Kidney epithelial cell (primary cell): ENCODE data around the gene TUBB3. TPM values are rescaled to one million over a fixed set of nuclear protein-coding genes. Genes with fewer than 3 reads are reported as not detected.

Experiments used
- DNase-seq: peaks from one replicate; pipeline ENCODE4 v3.0.0-alpha.2; 2010; ENCODE audit warnings: low read depth
- H3K27me3 ChIP-seq: 2 replicates; pipeline ENCODE4 v1.6.0; 2011; ENCODE audit warnings: low read length; ENCODE audit not compliant: control insufficient read depth, insufficient read depth
- H3K36me3 ChIP-seq: 2 replicates; pipeline ENCODE4 v1.5.1; 2011; ENCODE audit warnings: low read length; ENCODE audit not compliant: control insufficient read depth, insufficient read depth
- H3K4me3 ChIP-seq: 2 replicates; pipeline ENCODE4 v1.5.1; 2011; ENCODE audit warnings: low read depth, mild to moderate bottlenecking, control low read depth, low read length
- total RNA-seq: library from RNA; depleted of rRNA; stranded (reverse); fragments of >200 nt; gene quantifications from 2 replicates; pipeline ENCODE4 v1.2.3, GENCODE V29; 2015
- TF ChIP-seq, protein P1 (sequence below): IDR thresholded peaks from 2 replicates; pipeline ENCODE4 v1.5.1; 2011; ENCODE audit warnings: mild to moderate bottlenecking, moderate library complexity, low read length, control low read depth, inconsistent platforms; ENCODE audit not compliant: insufficient read depth, poor library complexity, severe bottlenecking

Gene TUBB3
- total RNA-seq, 1 donor from 2014 or later, result 599 TPM

DNA sequence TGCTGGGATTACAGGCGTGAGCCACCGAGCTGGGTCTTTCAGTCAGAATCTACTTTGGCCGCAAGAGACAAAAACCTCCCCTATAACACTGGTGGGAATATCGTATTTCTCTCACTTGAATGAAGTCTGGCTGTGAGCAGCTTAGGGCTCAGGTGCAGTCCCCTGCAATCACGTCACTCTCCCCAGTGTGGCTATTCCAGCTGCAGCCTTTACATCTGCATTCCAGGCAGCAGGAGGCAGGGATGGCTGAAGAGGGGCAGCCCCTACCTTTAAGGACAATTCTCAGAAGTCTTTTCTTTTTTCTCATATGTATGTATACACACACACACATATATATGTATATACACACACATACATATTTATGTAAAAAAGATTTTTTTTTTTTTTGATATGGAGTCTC lies 28.4 kb downstream of the TUBB3 start:
- H3K27me3 ChIP-seq, result no peaks in the 10 kb centered on the region
- H3K4me3 ChIP-seq, result no peak overlapping the region
- DNase-seq, result no peak
- no peaks in the 10 kb centered on the region for H3K36me3 ChIP-seq
- TF ChIP-seq, protein P1, sequence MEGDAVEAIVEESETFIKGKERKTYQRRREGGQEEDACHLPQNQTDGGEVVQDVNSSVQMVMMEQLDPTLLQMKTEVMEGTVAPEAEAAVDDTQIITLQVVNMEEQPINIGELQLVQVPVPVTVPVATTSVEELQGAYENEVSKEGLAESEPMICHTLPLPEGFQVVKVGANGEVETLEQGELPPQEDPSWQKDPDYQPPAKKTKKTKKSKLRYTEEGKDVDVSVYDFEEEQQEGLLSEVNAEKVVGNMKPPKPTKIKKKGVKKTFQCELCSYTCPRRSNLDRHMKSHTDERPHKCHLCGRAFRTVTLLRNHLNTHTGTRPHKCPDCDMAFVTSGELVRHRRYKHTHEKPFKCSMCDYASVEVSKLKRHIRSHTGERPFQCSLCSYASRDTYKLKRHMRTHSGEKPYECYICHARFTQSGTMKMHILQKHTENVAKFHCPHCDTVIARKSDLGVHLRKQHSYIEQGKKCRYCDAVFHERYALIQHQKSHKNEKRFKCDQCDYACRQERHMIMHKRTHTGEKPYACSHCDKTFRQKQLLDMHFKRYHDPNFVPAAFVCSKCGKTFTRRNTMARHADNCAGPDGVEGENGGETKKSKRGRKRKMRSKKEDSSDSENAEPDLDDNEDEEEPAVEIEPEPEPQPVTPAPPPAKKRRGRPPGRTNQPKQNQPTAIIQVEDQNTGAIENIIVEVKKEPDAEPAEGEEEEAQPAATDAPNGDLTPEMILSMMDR, result no peak

DNA sequence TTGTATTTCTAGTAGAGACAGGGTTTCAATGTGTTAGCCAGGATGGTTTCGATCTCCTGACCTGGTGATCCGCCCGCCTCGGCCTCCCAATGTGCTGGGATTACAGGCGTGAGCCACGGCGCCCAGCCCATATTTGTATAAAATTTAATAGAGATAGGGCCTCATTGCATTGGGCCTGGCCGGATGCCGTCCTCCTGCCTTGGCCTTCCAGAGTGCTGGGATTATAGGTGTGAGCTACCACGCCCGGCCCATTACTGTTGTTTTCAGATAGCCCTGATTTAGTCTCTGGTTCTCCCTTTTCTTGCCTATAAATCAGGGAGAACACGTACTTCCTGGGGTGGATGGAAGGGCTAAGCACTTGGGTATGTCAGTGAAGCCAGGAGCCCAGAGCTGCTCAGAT lies 28.9 kb downstream of the TUBB3 start:
- no peak for DNase-seq
- TF ChIP-seq, protein P1, result no peak
- no peaks in the 10 kb centered on the region for H3K27me3 ChIP-seq
- no peak overlapping the region for H3K4me3 ChIP-seq
- H3K36me3 ChIP-seq, result no peaks in the 10 kb centered on the region

DNA sequence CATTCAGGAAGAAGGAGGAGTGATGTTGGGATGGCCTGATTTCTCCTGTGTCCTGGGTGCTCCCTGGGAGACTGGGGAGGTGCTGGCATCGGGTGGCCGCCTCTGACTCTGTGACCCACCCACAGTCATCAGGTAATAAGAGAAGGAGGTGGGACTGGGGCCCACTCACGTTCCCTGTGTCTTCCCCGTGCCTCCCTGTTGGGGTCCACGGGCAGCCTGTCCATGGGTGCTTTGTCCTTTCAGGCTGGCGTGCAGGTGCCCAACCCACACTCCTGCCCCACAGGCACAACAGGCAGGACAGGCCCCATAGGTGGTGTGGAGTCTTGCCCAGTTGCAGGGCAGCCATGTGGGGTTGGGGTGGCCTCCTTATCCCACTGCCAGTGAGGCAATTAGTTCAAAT lies 29.4 kb downstream of the TUBB3 start:
- no peak for DNase-seq
- H3K36me3 ChIP-seq, result no peaks in the 10 kb centered on the region
- no peak overlapping the region for H3K4me3 ChIP-seq
- TF ChIP-seq, protein P1, result no peak
- H3K27me3 ChIP-seq, result no peaks in the 10 kb centered on the region

DNA sequence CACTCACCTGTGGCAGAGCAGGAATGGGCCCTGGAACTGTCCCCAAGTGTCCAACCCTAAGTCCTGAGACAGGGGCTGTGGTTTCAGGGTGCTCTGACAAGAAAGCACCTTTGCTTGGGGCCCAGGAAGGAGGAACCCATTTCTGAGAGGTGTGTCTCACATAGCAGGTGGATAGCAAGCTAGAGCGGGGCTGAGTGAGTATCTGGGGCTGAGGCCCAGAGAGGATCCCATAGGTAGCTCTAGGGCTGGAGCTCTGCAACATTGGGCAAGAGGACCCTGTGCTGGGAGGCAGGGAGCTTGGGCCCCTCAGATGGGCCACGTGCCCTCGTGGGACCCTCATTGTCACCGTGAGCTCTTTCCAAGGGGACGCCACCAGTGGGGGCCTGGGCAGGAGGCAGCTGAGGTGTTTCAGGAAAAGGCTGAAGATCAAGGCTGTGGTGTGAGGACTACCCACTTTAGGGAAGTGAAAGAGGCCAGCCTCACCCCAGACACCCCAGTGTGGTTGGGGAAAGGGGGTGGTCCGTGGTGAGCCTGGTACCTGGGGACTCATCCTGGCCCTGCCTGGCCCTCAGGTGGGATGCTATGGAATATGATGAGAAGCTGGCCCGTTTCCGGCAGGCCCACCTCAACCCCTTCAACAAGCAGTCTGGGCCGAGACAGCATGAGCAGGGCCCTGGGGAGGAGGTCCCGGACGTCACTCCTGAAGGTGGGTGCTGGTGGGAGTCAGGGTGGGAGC lies 30.7 kb downstream of the TUBB3 start:
- Histone ChIP-seq H3K27me3 (no peaks in the 10 kb centered on the region), H3K4me3 (no peak overlapping the region), H3K36me3 (no peaks in the 10 kb centered on the region)
- no peak for DNase-seq
- TF ChIP-seq, protein P1, result no peak

DNA sequence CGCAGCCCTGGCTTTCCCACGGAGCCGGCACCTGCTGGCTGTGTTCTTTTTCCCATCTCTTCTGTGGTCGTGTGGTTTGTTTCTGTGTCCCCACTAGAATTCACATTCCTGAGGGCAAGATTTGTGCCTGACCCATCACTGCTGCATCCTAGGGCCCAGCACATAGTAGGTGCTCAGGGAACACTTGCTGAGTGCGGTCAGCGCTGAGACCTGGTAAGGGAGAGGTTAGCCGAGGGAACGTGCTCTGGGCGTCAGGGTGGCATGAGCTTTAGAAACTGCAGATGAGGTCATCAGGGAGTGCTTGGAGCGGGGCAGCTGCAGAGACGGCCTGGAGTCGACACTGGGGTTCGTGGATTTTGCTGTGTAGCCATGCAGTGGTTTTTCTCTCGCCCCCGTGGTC lies 31.3 kb downstream of the TUBB3 start:
- H3K36me3 ChIP-seq, result no peaks in the 10 kb centered on the region
- DNase-seq, result no peak

More for the DNA sequence above, 31.3 kb downstream of the TUBB3 start:
- TF ChIP-seq, protein P1, result no peak
- H3K4me3 ChIP-seq, result no peak overlapping the region
- H3K27me3 ChIP-seq, result no peaks in the 10 kb centered on the region
